ENCODE results near the gene HAND2. TPM values are rescaled to one million over a fixed set of nuclear protein-coding genes. Genes with fewer than 3 reads are reported as not detected.

The HAND2 gene
- total RNA-seq, 1 experiment from 2014 or later: not detected

- CTCF ChIA-PET: no interaction called here
- intact Hi-C loops (cut with micrococcal nuclease; ENCODE audit: unreplicated experiment): no loop called here
These were observed 17.9 kb upstream of the HAND2 start for GRCh38 chr4:173547889-173548288.

GRCh38 chr4:173546776-173547175 lies 16.7 kb upstream of the HAND2 start:
- no peaks in the 10 kb centered on the region for H3K9me2 ChIP-seq (ENCODE audit: insufficient read depth)
- no peak overlapping the region for H2AFZ ChIP-seq
- H3K4me1 ChIP-seq (replicated peaks; ENCODE audit: insufficient read depth): no peaks in the 10 kb centered on the region
- no peak overlapping the region for H3K27ac ChIP-seq
- H3K4me2 ChIP-seq: no peak overlapping the region
- H3K79me2 ChIP-seq (ENCODE audit: low read depth): no peaks in the 10 kb centered on the region
- no peak overlapping the region for H3K4me3 ChIP-seq
- no peak for TF ChIP-seq CTCF (conservative IDR thresholded peaks at IDR 0.05)
- TF ChIP-seq EZH2 (IDR thresholded peaks at IDR 0.05; ENCODE audit: low read depth): no peak
- POLR2A ChIA-PET (ENCODE audit: unreplicated experiment): no interaction called here
- H3K36me3 ChIP-seq (ENCODE audit: low read depth): no peaks in the 10 kb centered on the region
- CTCF ChIA-PET: no interaction called here
- no peaks in the 10 kb centered on the region for H4K20me1 ChIP-seq (ENCODE audit: insufficient read depth)
- no peaks in the 10 kb centered on the region for H3F3A ChIP-seq (ENCODE audit: insufficient read depth, low read depth)
- intact Hi-C loops (cut with micrococcal nuclease; ENCODE audit: unreplicated experiment): no loop called here
- H3K27me3 ChIP-seq (ENCODE audit: insufficient read depth, low read depth): no peaks in the 10 kb centered on the region
- no peak for DNase-seq
- BruUV-seq (replicated peaks): no TSS peak
- no peaks in the 10 kb centered on the region for H3K9me3 ChIP-seq (ENCODE audit: insufficient read depth, low read depth)

More at GRCh38 chr4:173547889-173548288, 17.9 kb upstream of the HAND2 start:
- Histone ChIP-seq H3K27me3 (ENCODE audit: insufficient read depth, low read depth) (no peaks in the 10 kb centered on the region), H4K20me1 (ENCODE audit: insufficient read depth) (no peaks in the 10 kb centered on the region), H3K36me3 (ENCODE audit: low read depth) (no peaks in the 10 kb centered on the region), H3K9me2 (ENCODE audit: insufficient read depth) (no peaks in the 10 kb centered on the region), H2AFZ (no peak overlapping the region), H3K4me3 (no peak overlapping the region), H3K79me2 (ENCODE audit: low read depth) (no peaks in the 10 kb centered on the region), H3K27ac (no peak overlapping the region), H3K4me2 (no peak overlapping the region), H3K4me1 (replicated peaks; ENCODE audit: insufficient read depth) (no peaks in the 10 kb centered on the region), H3F3A (ENCODE audit: insufficient read depth, low read depth) (no peaks in the 10 kb centered on the region), H3K9me3 (ENCODE audit: insufficient read depth, low read depth) (no peaks in the 10 kb centered on the region)
- POLR2A ChIA-PET (ENCODE audit: unreplicated experiment): interaction anchor here (0.6 kb wide), 1 partner anchor 749 kb away, joined by 8 read pairs; no protein-coding TSS in a partner anchor
- TF ChIP-seq EZH2 (IDR thresholded peaks at IDR 0.05; ENCODE audit: low read depth) (no peak), CTCF (conservative IDR thresholded peaks at IDR 0.05) (no peak)
- no TSS peak for BruUV-seq (replicated peaks)
- DNase-seq: no peak

- TF ChIP-seq EZH2 (IDR thresholded peaks at IDR 0.05; ENCODE audit: low read depth) (no peak), CTCF (conservative IDR thresholded peaks at IDR 0.05) (no peak)
- Histone ChIP-seq H3K79me2 (ENCODE audit: low read depth) (no peaks in the 10 kb centered on the region), H3F3A (ENCODE audit: insufficient read depth, low read depth) (no peaks in the 10 kb centered on the region), H3K9me3 (ENCODE audit: insufficient read depth, low read depth) (no peaks in the 10 kb centered on the region), H2AFZ (no peak overlapping the region), H3K36me3 (ENCODE audit: low read depth) (no peaks in the 10 kb centered on the region), H3K4me3 (no peak overlapping the region), H3K4me1 (replicated peaks; ENCODE audit: insufficient read depth) (no peaks in the 10 kb centered on the region), H3K9me2 (ENCODE audit: insufficient read depth) (no peaks in the 10 kb centered on the region), H3K4me2 (no peak overlapping the region), H3K27me3 (ENCODE audit: insufficient read depth, low read depth) (no peaks in the 10 kb centered on the region), H3K27ac (no peak overlapping the region), H4K20me1 (ENCODE audit: insufficient read depth) (no peaks in the 10 kb centered on the region)
- no peak for DNase-seq
- POLR2A ChIA-PET (ENCODE audit: unreplicated experiment): no interaction called here
- intact Hi-C loops (cut with micrococcal nuclease; ENCODE audit: unreplicated experiment): no loop called here
- no TSS peak for BruUV-seq (replicated peaks)
- CTCF ChIA-PET: no interaction called here
These were observed 15.4 kb upstream of the HAND2 start for GRCh38 chr4:173545440-173545839.
